ENCODE results near the gene TEDC1.

Gene TEDC1

GRCh38 chr14:105491366-105491973, 424 bp downstream of the TEDC1 start:
- peak overlapping the region; percentile 81 to 97 for H3K4me3 ChIP-seq (ENCODE audit: low read depth in 1 of 2, low read length in 1 of 2)
- H3K27me3 ChIP-seq = peaks cover 25% of the 10 kb centered on the region
- H3K36me3 ChIP-seq = no peaks in the 10 kb centered on the region
- peaks cover 32 to 44% of the 10 kb centered on the region in 2 experiments for H3K4me1 ChIP-seq (ENCODE audit: control insufficient read depth in 1 of 2, insufficient read depth in 1 of 2, low read depth in 1 of 2, low read length in 1 of 2)
- TF ChIP-seq, protein P1, sequence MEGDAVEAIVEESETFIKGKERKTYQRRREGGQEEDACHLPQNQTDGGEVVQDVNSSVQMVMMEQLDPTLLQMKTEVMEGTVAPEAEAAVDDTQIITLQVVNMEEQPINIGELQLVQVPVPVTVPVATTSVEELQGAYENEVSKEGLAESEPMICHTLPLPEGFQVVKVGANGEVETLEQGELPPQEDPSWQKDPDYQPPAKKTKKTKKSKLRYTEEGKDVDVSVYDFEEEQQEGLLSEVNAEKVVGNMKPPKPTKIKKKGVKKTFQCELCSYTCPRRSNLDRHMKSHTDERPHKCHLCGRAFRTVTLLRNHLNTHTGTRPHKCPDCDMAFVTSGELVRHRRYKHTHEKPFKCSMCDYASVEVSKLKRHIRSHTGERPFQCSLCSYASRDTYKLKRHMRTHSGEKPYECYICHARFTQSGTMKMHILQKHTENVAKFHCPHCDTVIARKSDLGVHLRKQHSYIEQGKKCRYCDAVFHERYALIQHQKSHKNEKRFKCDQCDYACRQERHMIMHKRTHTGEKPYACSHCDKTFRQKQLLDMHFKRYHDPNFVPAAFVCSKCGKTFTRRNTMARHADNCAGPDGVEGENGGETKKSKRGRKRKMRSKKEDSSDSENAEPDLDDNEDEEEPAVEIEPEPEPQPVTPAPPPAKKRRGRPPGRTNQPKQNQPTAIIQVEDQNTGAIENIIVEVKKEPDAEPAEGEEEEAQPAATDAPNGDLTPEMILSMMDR (IDR thresholded peaks at IDR 0.05) = no peak
- no peaks in the 10 kb centered on the region for H3K9me3 ChIP-seq
- peak overlapping the region; percentile 96 for H3K27ac ChIP-seq

- Histone ChIP-seq H3K27me3 (peaks cover 17% of the 10 kb centered on the region), H3K4me1 (ENCODE audit: control insufficient read depth in 1 of 2, insufficient read depth in 1 of 2, low read depth in 1 of 2, low read length in 1 of 2) (peaks cover 28 to 36% of the 10 kb centered on the region in 2 experiments), H3K4me3 (ENCODE audit: low read depth in 1 of 2, low read length in 1 of 2) (peak overlapping the region; percentile 81 to 97), H3K9me3 (no peaks in the 10 kb centered on the region), H3K36me3 (peaks cover under 1% of the 10 kb centered on the region), H3K27ac (peak overlapping the region; percentile 4)
- TF ChIP-seq, protein P1 (IDR thresholded peaks at IDR 0.05) = no peak
Observed at GRCh38 chr14:105492031-105492970, 1.3 kb downstream of the TEDC1 start.

DNA sequence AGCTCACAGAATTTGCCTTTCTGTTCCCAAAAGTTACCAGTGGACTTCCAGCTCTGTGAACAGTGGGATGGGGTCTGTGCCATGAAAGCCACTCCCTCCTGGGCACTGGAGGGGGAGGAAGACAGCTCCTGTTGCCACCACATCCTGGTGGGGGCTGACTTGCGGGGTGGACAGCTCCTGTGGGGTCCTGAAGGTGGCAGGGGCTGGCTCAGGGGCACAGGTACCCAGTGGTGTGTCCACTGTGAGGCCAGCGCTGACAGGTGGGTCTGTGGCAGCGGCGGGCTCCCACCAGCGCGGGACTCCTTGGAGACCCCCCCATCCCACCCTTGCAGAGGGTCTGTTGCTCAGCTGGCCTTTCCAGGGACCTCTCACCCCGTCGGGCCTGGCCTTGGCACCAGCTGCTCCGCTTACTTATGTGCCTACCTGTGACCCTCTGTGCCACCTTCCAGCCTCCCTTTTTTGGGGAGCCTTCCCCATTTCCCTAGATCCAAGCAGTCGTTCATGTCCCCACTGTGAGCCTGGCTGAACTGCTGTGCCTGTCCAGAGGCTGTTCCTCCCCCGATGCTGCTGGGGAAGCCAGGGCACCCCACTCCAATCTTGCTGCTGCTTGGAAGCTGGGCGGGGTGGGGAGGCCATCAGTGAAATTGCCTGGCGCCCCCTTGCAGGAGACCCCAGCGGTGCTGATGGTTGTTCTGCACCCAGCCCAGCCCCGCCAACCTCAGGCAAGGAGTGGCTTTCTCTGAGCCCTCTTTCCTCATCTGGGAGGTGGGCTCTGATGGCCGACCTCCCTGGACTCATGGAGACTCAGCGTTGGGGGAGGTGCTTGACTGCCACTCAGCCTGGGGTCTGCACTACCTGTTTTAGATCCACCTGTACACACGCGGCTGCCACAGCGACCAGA, 2.2 kb downstream of the TEDC1 start:
- Histone ChIP-seq H3K4me3 (ENCODE audit: low read depth in 1 of 2, low read length in 1 of 2) (no peak overlapping the region), H3K27ac (no peak overlapping the region), H3K36me3 (peaks cover 8% of the 10 kb centered on the region), H3K4me1 (ENCODE audit: control insufficient read depth in 1 of 2, insufficient read depth in 1 of 2, low read depth in 1 of 2, low read length in 1 of 2) (peaks cover 20 to 27% of the 10 kb centered on the region in 2 experiments), H3K27me3 (peaks cover 8% of the 10 kb centered on the region), H3K9me3 (no peaks in the 10 kb centered on the region)
- TF ChIP-seq, protein P1 (IDR thresholded peaks at IDR 0.05) = no peak

GRCh38 chr14:105493921-105494605, 3.0 kb downstream of the TEDC1 start:
- Histone ChIP-seq H3K36me3 (peaks cover 16% of the 10 kb centered on the region), H3K9me3 (no peaks in the 10 kb centered on the region), H3K4me3 (ENCODE audit: low read depth in 1 of 2, low read length in 1 of 2) (no peak overlapping the region), H3K27me3 (no peaks in the 10 kb centered on the region), H3K4me1 (ENCODE audit: control insufficient read depth in 1 of 2, insufficient read depth in 1 of 2, low read depth in 1 of 2, low read length in 1 of 2) (peaks cover 19 to 20% of the 10 kb centered on the region in 2 experiments), H3K27ac (no peak overlapping the region)
- TF ChIP-seq, protein P1 (IDR thresholded peaks at IDR 0.05) = no peak

DNA sequence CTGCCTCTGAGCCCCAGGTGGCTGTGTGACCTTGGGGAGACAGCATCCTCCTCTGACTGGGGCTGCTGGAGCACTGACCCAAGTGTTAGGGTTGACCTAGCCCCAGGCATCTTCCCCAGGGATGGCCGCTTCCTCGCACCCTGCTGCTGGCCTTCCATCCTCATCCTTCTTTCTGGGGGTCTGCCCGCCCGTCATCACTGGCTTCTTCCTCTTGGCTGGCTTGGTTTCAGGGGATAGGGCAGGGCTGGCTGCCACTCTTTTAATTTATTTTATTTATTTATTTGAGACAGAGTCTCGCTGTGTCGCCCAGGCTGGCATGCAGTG, 3.5 kb downstream of the TEDC1 start:
- Histone ChIP-seq H3K9me3 (no peaks in the 10 kb centered on the region), H3K4me1 (ENCODE audit: control insufficient read depth in 1 of 2, insufficient read depth in 1 of 2, low read depth in 1 of 2, low read length in 1 of 2) (peaks cover 14 to 15% of the 10 kb centered on the region in 2 experiments), H3K27ac (no peak overlapping the region), H3K27me3 (no peaks in the 10 kb centered on the region), H3K36me3 (peaks cover 18% of the 10 kb centered on the region), H3K4me3 (ENCODE audit: low read depth in 1 of 2, low read length in 1 of 2) (no peak overlapping the region)
- TF ChIP-seq, protein P1 (IDR thresholded peaks at IDR 0.05) = no peak
